ENCODE measurements around the gene POU2AF2.

The POU2AF2 gene

DNA sequence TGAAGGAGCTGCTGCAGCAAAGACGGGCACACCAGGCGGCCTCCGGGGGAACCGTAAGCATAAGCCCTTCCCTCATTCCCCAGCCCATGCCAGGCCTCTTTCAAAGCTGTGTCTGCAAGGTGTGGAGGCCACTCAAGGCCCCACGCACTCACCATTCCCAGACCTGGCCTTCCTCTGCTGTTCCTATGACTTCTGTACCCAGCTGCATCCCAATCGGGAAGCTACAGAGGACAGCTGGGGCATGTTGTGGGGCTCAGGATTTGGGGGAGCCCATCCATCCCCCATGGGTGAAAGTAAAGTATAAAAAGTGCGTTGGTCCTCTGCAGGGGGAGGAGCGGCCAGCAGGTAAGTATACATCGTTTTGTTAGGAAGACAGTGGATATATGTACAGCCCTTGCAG, 55.0 kb downstream of the POU2AF2 start:
- no peak for TF ChIP-seq CTCF (conservative IDR thresholded peaks at IDR 0.05)
- peak overlapping the region; percentile 95 for H3K27ac ChIP-seq

DNA sequence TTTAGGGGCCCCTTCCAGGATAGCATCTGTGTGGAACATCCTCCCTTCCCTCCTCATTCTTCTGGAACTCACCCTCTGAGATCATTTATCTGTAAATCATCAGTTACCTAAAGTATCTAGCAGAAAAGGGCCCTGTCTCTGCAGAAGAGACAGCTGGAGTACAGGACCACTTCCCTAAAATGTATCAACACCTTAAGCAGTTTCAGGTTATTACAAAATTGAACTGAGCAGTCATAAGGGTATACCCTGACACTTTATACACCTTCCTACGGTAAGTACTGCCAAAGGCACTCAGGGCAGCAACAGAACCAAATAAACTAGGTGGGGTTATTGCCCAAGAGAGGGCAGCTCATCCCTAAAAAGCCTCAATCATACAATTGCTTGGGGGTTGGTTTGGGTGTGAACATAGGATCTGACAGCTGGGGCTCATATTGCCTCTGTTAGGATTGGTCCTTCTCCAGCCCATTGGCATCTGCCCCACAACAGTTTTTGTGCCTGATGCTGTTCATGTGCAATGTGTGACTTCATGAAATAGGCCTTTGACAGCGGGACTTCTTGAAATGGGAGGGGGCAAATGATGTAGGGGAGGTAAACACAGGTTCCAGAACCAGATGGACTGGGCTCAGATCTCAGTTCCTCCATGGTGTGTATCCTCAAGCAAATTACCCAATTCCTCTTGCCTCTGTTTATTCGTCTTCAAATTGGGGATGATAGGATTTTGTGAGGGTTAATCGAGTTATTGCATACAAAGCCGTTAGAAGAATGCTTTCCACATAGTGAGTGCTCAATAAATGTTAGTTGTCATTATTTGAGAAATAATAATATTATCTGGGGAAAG, 55.7 kb downstream of the POU2AF2 start:
- no peak for TF ChIP-seq CTCF (conservative IDR thresholded peaks at IDR 0.05)
- H3K27ac ChIP-seq, result peak overlapping the region; percentile 95

DNA sequence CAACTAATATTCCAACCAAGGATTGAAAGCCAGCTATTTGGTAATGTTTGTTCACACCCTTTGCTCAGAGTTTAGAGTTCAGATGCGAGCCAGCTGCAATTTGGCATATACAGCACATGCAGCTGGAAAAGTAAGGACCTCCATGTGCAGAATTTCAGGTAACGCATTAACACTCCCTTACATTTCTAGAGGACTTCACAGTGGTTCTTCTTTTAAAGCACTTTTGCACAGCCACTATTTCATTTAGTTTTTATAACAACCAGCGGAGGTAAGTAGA, 56.3 kb downstream of the POU2AF2 start:
- no peak for TF ChIP-seq CTCF (conservative IDR thresholded peaks at IDR 0.05)
- peak overlapping the region; percentile 95 for H3K27ac ChIP-seq

DNA sequence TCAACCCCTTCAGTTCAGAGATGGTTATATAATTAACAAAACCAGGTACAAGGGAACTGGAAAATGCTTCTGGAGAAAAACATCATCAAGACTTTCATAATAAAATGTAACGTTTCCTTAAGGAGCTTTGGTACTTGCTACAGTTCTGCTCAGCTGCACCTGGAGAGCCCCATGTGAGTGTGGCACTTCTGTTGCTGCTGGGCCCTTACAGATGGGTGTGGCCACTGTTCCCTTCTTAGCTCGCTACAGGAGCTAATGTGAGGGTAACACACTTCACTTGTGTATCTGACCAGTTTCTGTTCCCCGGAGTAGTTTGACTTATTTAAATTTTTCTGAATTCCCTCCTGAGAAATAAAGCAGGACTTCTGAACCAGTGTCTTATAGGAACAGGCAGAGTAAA, 56.8 kb downstream of the POU2AF2 start:
- H3K27ac ChIP-seq, result peak overlapping the region; percentile 95

DNA sequence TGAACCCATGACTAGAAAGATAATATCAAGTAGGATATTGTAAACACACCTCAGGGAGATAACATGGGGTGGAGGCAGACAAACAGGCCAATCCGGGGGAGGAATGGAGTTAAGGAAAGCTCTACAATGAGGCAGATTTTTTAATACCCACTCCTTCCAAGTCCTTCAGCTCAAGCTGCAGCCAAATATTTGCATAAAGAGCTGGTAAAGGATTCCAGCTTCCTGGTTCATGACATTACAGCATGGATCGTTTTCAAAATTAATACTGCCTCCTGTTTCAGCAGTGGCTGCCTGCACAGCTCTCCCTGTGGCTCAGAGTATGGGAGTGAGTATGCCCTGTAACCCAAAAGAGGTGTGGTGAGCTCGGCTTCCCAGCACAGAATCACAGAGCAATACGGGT, 57.9 kb downstream of the POU2AF2 start:
- peak overlapping the region; percentile 95 for H3K27ac ChIP-seq
- no peak for TF ChIP-seq CTCF (conservative IDR thresholded peaks at IDR 0.05)

More for the DNA sequence above, 56.8 kb downstream of the POU2AF2 start:
- no peak for TF ChIP-seq CTCF (conservative IDR thresholded peaks at IDR 0.05)

DNA sequence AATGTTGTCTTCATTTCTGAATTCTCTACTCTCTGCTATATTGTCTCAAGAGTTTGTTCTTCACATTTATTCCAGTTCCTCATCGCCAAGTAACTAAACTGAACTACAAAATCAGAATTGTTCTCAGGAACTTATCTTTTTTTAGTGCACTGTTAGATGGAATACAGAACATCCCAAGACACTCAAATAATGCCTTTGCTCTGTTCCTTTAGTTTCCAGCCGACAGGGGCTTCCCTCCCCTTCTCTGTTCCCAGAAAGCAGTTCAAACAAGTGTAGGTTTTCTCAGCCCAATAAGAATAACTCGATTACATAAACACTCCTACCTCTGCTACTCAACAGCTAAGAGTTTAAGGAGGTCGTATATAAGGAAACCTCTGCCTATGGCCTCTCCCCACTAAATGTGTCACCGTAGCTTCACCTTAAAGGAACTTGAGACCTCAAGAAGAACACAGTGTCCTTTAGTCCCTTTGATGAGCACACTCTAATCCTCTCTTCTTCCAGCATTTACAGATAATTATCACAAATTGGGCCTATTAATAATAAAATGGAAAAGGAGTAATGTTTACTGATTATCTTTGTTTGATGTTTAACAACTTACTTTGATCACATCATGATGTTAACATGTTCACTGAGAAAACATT, 59.8 kb downstream of the POU2AF2 start:
- peak overlapping the region; percentile 95 for H3K27ac ChIP-seq
- no peak for TF ChIP-seq CTCF (conservative IDR thresholded peaks at IDR 0.05)

DNA sequence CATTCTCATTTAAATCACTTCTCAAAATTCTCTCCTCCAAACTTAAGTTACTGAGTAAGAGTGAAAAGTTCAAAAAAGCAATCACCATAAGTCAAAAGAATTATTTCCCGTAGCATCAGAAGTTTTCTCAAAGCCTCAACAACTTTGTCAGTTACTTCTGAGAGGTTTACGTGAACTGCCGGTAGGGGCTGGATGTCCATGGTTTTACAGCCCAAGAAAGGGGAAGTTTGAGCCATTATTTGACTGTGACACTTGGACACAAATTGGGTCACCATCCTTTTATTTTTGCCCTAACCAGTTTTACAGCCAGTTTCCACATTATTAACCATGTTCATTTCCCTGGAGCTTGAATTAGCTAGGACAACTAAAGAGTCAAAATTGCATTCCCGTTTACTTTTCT, 60.4 kb downstream of the POU2AF2 start:
- peak overlapping the region; percentile 95 for H3K27ac ChIP-seq
- peak; percentile 46; the same call in 1 of the 2 replicates for TF ChIP-seq CTCF (conservative IDR thresholded peaks at IDR 0.05)
